Thyroid gland (tissue), 4 donors: ENCODE results near the gene SLX4.

Experiments
- CTCF ChIP-seq, 6 experiments: fragments of 200-600 bp in 3 of 6; fragments of 450-650 bp in 3 of 6; sonication (generic) in 3 of 6; IDR thresholded peaks; one replicate each; pipeline ENCODE4 v1.5.1; 2016 to 2019; ENCODE audit warnings: antibody characterized with exemption in 6 of 6, mild to moderate bottlenecking in 2 of 6, inconsistent platforms in 1 of 6, moderate library complexity in 1 of 6
- POLR2A ChIP-seq, 2 donors: fragments of 450-650 bp; IDR thresholded peaks; one replicate each; pipeline ENCODE4 v1.6.1; 2017; ENCODE audit warnings: antibody characterized with exemption in 2 of 2, mild to moderate bottlenecking in 2 of 2, moderate library complexity in 1 of 2

GRCh38 chr16:3583303-3584038 lies 27.9 kb downstream of the SLX4 start:
- TF ChIP-seq POLR2A (IDR thresholded peaks at IDR 0.05) (no peak), CTCF (IDR thresholded peaks at IDR 0.05) (no peak)
